SH-SY5Y (cell line): ENCODE measurements around the gene RUNX3.

Experiments
- GATA2 ChIP-seq: IDR thresholded peaks from 2 replicates; pipeline ENCODE4 v1.6.1; 2011; ENCODE audit warnings: mild to moderate bottlenecking, low read depth, low read length
- GATA3 ChIP-seq: IDR thresholded peaks from 2 replicates; pipeline ENCODE4 v1.6.1; 2011; ENCODE audit warnings: low read depth, mild to moderate bottlenecking, low read length, moderate library complexity

DNA sequence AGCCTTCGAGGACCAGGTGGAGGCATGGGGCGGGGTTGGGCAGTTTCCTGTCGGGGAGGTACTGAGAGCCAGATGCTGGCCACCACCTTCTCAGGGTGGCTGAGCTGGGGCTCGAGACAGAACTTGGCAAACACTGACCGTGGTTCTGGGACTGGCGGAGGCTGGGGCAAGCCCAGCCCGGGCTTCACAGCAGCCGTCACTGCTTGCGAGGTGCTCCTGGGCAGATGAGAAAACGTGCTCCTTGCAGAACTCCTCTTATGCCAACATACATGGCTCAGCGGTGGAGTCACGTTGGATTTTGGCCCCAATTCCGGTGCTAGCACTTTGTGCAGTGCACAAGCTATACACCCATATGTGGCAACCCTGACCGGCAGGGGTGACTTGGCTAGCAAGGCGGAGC, 69.2 kb downstream of the RUNX3 start:
- no peak for TF ChIP-seq GATA2
- no peak for TF ChIP-seq GATA3
